Tibial nerve (tissue), 4 donors: ENCODE measurements around the gene UBE2G2. TPM values are rescaled to one million over a fixed set of nuclear protein-coding genes. Genes with fewer than 3 reads are reported as not detected.

ENCODE experiments used
- DNase-seq, 2 donors: peaks; one replicate each; pipeline ENCODE4 v3.0.0-alpha.2; 2019; ENCODE audit warnings: low spot score in 2 of 2
- H3K27ac ChIP-seq, 4 donors: fragments of 200-600 bp; sonication (generic) in 3 of 4; one replicate each; pipeline ENCODE4 v1.5.1; 2017 to 2019; ENCODE audit warnings: mild to moderate bottlenecking in 1 of 4
- H3K27me3 ChIP-seq, 2 donors: fragments of 200-600 bp; sonication (generic) in 1 of 2; one replicate each; pipeline versions ENCODE4 v1.5.1 to v1.6.0; 2017 to 2019
- H3K36me3 ChIP-seq, 3 donors: fragments of 200-600 bp; sonication (generic); one replicate each; pipeline ENCODE4 v1.5.1; 2018 to 2019
- H3K4me1 ChIP-seq, 4 donors: fragments of 200-600 bp; sonication (generic) in 3 of 4; one replicate each; pipeline ENCODE4 v1.5.1; 2017 to 2019
- H3K4me3 ChIP-seq, 4 donors: fragments of 200-600 bp; sonication (generic) in 3 of 4; one replicate each; pipeline ENCODE4 v1.5.1; 2017 to 2019; ENCODE audit warnings: mild to moderate bottlenecking in 1 of 4, moderate library complexity in 1 of 4
- H3K9me3 ChIP-seq, 4 donors: fragments of 200-600 bp; sonication (generic) in 3 of 4; one replicate each; pipeline ENCODE4 v1.5.1; 2017 to 2019
- EP300 ChIP-seq, 2 donors: sonication (generic); formaldehyde crosslinking; IDR thresholded peaks; one replicate each; pipeline ENCODE4 v1.6.1; 2017; ENCODE audit warnings: antibody characterized with exemption in 2 of 2, mild to moderate bottlenecking in 1 of 2
- POLR2A ChIP-seq, 2 donors: fragments of 450-650 bp; IDR thresholded peaks; one replicate each; pipeline ENCODE4 v1.6.1; 2017; ENCODE audit warnings: antibody characterized with exemption in 2 of 2, mild to moderate bottlenecking in 2 of 2, moderate library complexity in 2 of 2
- WGBS, 2 donors: methylation state at CpG; one replicate each; pipeline ENCODE4 v1.1.5; 2018; 5-methylcytosine and 5-hydroxymethylcytosine counted together
- total RNA-seq, 4 donors: library from RNA; depleted of rRNA; stranded (reverse); fragments of >200 nt; gene quantifications; one replicate each; pipeline ENCODE4 v1.1.0, GENCODE V29; 2016
- TF ChIP-seq, protein P1 (sequence below), 5 experiments: fragments of 200-600 bp in 3 of 5; fragments of 450-650 bp in 2 of 5; sonication (generic) in 3 of 5; IDR thresholded peaks; one replicate each; pipeline ENCODE4 v1.5.1; 2016 to 2019; ENCODE audit warnings: antibody characterized with exemption in 5 of 5, mild to moderate bottlenecking in 3 of 5, moderate library complexity in 2 of 5

UBE2G2 gene
- total RNA-seq, 4 donors from 2014 or later = 89.4 to 165 (median 99.3) TPM

- WGBS, 2 donors = 88 to 90% methylated on average over 23 of the region's 23 CpGs
Observed at GRCh38 chr21:44756423-44757185, 45.0 kb downstream of the UBE2G2 start.

DNA sequence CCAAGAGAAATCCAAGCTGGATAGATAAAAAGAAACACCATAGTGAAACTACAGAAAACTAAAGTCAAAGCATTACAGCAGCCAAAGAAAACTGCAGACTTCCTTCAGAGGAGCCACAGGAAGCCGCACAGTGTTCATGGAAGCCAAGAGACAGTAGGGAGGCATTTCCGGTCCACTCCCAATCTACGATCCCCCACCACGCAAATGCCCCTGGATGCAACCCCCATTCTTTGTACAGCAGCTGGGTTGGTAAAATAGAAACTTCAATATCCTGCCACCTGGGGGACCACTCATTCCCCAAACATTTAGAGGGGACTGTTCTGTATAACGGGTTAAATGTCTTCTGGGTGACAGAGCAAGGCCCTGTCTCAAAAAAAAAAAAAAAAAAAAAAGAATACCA is 46.4 kb downstream of the UBE2G2 start:
- TF ChIP-seq EP300 (IDR thresholded peaks at IDR 0.05) (no peak), POLR2A (IDR thresholded peaks at IDR 0.05) (no peak)
- TF ChIP-seq, protein P1, sequence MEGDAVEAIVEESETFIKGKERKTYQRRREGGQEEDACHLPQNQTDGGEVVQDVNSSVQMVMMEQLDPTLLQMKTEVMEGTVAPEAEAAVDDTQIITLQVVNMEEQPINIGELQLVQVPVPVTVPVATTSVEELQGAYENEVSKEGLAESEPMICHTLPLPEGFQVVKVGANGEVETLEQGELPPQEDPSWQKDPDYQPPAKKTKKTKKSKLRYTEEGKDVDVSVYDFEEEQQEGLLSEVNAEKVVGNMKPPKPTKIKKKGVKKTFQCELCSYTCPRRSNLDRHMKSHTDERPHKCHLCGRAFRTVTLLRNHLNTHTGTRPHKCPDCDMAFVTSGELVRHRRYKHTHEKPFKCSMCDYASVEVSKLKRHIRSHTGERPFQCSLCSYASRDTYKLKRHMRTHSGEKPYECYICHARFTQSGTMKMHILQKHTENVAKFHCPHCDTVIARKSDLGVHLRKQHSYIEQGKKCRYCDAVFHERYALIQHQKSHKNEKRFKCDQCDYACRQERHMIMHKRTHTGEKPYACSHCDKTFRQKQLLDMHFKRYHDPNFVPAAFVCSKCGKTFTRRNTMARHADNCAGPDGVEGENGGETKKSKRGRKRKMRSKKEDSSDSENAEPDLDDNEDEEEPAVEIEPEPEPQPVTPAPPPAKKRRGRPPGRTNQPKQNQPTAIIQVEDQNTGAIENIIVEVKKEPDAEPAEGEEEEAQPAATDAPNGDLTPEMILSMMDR (IDR thresholded peaks at IDR 0.05) = no peak
- Histone ChIP-seq H3K9me3 (peaks cover 0 to 36% (median 0%) of the 10 kb centered on the region in 4 donors), H3K27ac (no peak overlapping the region), H3K4me1 (no peaks in the 10 kb centered on the region), H3K27me3 (peaks cover 0 to 16% of the 10 kb centered on the region in 2 donors), H3K4me3 (no peak overlapping the region), H3K36me3 (no peaks in the 10 kb centered on the region)
- no peak for DNase-seq
- WGBS, 2 donors = 71 to 77% methylated on average over 5 of the region's 5 CpGs

More at GRCh38 chr21:44756423-44757185, 45.0 kb downstream of the UBE2G2 start:
- Histone ChIP-seq H3K27me3 (peaks cover 0 to 3% of the 10 kb centered on the region in 2 donors), H3K9me3 (peaks cover 0 to 36% (median 0%) of the 10 kb centered on the region in 4 donors), H3K4me3 (no peak overlapping the region), H3K27ac (no peak overlapping the region), H3K36me3 (no peaks in the 10 kb centered on the region), H3K4me1 (no peaks in the 10 kb centered on the region)
- no peak for DNase-seq
- TF ChIP-seq EP300 (IDR thresholded peaks at IDR 0.05) (no peak), POLR2A (IDR thresholded peaks at IDR 0.05) (no peak)
- TF ChIP-seq, protein P1 (IDR thresholded peaks at IDR 0.05) = no peak

DNA sequence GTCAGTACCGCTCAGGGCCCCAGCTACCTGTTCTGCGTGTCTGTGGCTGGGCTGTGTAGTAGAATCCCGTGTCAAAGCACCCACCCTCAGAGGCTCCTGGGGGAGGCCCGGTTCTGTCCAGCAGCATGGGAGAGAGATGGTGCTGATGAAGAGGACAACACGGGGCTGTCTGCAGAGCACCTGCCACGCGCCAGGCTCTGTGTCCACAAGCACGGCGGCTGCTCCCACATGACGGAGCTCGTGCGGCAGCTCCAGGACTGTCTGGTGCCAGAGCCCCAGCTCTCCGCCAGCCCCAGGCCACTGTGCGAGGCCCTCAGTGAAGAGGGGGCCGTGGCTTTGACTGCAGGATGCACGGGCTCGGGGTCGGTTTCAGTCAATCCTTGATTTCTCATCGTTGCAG is 48.3 kb downstream of the UBE2G2 start:
- Histone ChIP-seq H3K36me3 (no peaks in the 10 kb centered on the region), H3K4me3 (no peak overlapping the region), H3K27ac (no peak overlapping the region), H3K9me3 (peaks cover 0 to 36% (median 0%) of the 10 kb centered on the region in 4 donors), H3K27me3 (peaks cover 0 to 35% of the 10 kb centered on the region in 2 donors), H3K4me1 (no peaks in the 10 kb centered on the region)
- 83 to 84% methylated on average over 19 of the region's 19 CpGs for WGBS, 2 donors
- TF ChIP-seq EP300 (IDR thresholded peaks at IDR 0.05) (no peak), POLR2A (IDR thresholded peaks at IDR 0.05) (no peak)
- no peak for DNase-seq

GRCh38 chr21:44752671-44753235 is 48.9 kb downstream of the UBE2G2 start:
- DNase-seq = no peak
- H3K9me3 ChIP-seq = peaks cover 0 to 31% (median 0%) of the 10 kb centered on the region in 4 donors
- peaks cover 0 to 36% of the 10 kb centered on the region in 2 donors for H3K27me3 ChIP-seq
- no peak overlapping the region for H3K27ac ChIP-seq
- no peaks in the 10 kb centered on the region for H3K36me3 ChIP-seq
- no peak overlapping the region for H3K4me3 ChIP-seq
- no peak for TF ChIP-seq EP300 (IDR thresholded peaks at IDR 0.05)
- TF ChIP-seq POLR2A (IDR thresholded peaks at IDR 0.05) = no peak
- TF ChIP-seq, protein P1 (IDR thresholded peaks at IDR 0.05) = no peak
- 62 to 68% methylated on average over 11 of the region's 11 CpGs for WGBS, 2 donors
- H3K4me1 ChIP-seq = no peaks in the 10 kb centered on the region

DNA sequence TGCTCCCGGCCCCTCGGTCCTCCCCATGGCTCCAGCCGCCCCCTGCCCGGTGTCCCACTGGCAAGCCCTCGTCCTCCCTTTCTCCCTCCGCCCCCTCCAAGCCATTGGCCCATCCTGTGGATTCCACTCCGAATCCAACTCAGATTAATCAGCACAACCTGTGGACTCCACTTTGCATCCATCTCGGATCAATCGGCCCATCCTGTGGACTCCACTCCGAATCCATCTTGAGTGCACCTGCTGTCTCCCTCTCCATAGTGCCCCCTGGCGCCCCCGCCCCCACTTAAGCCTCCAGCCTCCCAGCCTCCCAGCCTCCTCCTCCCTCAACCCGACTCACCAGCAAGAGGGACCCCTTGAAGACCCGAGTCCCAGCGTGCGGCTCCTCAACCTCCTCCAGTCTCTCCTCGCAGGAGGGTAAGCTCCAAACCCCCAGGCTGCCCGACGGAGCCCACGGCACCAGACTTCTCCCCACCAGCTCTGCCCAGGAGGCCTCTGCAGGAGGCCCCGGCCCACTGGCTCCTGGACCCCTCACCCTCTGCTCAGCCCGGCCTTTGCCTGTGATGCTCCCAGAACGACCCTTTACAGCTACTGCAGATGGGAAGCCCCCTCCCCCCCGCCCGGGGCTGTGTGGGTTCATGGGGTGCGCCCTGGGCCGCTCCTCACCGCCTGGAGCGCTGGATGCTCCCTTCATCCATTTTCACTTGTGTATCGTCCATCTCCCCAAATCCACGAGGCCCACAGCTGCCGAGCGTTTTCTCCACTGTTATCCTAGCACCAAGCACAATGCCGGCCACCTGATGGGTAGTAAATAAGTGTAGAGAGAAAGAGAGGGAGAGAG is 49.6 kb downstream of the UBE2G2 start:
- peaks cover 0 to 24% (median 0%) of the 10 kb centered on the region in 4 donors for H3K9me3 ChIP-seq
- H3K27ac ChIP-seq = no peak overlapping the region
- TF ChIP-seq POLR2A (IDR thresholded peaks at IDR 0.05) (no peak), EP300 (IDR thresholded peaks at IDR 0.05) (no peak)
- no peak for DNase-seq
- no peaks in the 10 kb centered on the region for H3K36me3 ChIP-seq
- peaks cover 0 to 36% of the 10 kb centered on the region in 2 donors for H3K27me3 ChIP-seq
- H3K4me1 ChIP-seq = no peaks in the 10 kb centered on the region
- no peak overlapping the region for H3K4me3 ChIP-seq
- WGBS, 2 donors = 75 to 84% methylated on average over 34 of the region's 34 CpGs
